ENCODE results near the gene CERS4.
"Not testable (repeated sequence)": the region's sequence is repeated elsewhere in the genome, so short reads cannot be mapped to it uniquely, and the experiment has no call there.

CERS4 gene

DNA sequence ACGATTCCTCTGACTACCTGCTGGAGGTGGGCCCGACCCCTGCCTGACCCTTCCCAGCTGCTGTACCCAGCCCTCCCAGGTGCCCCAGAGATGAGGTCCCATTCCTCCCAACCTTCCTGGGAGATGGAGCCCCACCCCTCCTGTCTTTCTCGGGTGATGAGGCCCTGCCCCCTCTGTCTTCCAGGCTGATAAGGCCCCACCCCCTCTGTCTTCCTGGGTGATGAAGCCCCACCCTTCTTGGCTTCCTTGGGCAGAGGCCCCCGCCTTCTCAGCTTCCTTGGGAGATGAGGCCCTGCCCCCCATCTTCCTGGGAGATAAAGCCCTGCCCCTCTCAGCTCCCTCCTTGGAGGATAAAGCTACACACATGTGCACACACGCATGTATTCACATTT lies 47.9 kb downstream of the CERS4 start:
- DNase-seq (ENCODE audit: insufficient read length, low spot score) (no peak), FAIRE-seq (no peak)
- TF ChIP-seq POLR2A (IDR thresholded peaks at IDR 0.05; ENCODE audit: low read depth, low read length) = no peak

DNA sequence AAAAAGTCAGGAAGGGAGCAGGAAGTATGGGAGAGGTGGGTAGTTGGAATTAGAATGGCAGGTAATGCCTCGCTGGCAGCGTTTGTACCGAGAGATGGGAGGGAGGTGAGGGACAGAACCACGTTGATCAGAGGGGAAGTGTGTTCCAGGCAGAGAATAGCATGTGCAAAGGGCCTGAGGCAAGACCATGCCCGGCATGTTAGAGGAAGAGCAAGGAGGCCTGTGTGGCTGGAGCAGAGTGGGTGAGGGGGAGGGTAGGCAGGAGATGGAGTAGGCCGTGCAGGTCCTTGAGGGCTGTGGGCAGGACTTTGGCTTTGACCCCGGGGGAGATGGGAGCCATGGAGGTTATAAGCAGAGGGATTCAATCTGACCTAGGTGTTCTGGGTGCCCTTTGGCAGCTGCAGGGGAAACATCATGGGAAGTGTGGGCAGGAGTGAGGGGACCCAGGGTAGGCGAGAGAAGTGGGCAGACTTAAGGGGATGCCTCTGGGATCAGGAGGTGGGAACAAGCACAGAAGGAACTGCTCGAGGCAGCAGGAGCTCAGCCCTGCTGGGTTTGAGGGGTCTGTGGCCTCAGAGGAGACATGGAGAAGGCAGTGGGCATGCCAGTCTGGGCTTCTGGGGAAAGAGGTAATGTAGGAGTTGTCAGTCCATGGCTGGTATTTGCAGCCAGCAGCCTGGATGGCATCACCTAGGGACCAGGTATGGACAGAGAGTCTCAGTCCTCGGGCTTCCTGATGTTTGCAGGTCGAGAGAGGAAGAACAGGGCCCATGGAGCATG lies 50.2 kb downstream of the CERS4 start:
- TF ChIP-seq POLR2A (IDR thresholded peaks at IDR 0.05; ENCODE audit: low read depth, low read length) = no peak
- DNase-seq (ENCODE audit: insufficient read length, low spot score) (no peak), FAIRE-seq (no peak)

DNA sequence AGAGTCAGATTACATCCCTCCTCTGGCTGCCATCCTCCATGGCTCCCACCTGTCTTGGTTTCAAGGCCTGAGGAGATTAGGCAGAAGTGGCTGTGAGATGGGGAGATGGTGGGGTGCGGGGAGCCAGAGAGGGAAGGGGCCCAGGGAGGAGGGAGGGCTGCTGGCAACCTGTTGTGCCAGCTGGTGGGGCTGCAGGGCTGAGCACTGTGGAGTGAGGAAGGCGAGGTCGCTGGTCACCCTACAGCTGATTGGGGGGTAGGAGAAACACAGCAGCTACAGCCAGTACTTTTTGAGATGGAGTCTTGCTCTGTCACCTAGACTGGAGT lies 50.7 kb downstream of the CERS4 start:
- TF ChIP-seq POLR2A (IDR thresholded peaks at IDR 0.05; ENCODE audit: low read depth, low read length) = no peak
- DNase-seq (ENCODE audit: insufficient read length, low spot score) (no peak), FAIRE-seq (no peak)

- FAIRE-seq = no peak
- TF ChIP-seq POLR2A (IDR thresholded peaks at IDR 0.05; ENCODE audit: low read depth, low read length) = no peak
Observed at GRCh38 chr19:8261347-8261746, 52.2 kb downstream of the CERS4 start.

DNA sequence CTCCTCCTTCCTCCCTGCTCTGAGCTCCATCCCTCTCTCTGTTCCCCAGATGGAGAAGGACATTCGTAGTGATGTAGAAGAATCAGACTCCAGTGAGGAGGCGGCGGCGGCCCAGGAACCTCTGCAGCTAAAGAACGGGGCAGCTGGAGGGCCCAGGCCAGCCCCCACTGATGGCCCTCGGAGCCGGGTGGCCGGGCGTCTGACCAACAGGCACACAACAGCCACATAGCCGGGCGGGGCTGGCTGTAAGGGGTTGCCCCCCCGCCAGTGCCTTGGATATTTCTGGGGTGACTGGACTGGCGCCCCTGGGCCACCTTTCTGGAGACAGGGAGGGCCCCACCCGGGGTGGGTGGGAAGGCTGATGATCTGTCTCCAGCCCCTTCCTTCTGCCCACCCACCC lies 52.7 kb downstream of the CERS4 start:
- FAIRE-seq = no peak
- no peak for TF ChIP-seq POLR2A (IDR thresholded peaks at IDR 0.05; ENCODE audit: low read depth, low read length)

More at GRCh38 chr19:8261347-8261746, 52.2 kb downstream of the CERS4 start:
- no peak for DNase-seq (ENCODE audit: insufficient read length, low spot score)

GRCh38 chr19:8262431-8262830 lies 53.3 kb downstream of the CERS4 start:
- FAIRE-seq (no peak), DNase-seq (ENCODE audit: insufficient read length, low spot score) (no peak)
- no peak for TF ChIP-seq POLR2A (IDR thresholded peaks at IDR 0.05; ENCODE audit: low read depth, low read length)

More for the DNA sequence above, 52.7 kb downstream of the CERS4 start:
- no peak for DNase-seq (ENCODE audit: insufficient read length, low spot score)

DNA sequence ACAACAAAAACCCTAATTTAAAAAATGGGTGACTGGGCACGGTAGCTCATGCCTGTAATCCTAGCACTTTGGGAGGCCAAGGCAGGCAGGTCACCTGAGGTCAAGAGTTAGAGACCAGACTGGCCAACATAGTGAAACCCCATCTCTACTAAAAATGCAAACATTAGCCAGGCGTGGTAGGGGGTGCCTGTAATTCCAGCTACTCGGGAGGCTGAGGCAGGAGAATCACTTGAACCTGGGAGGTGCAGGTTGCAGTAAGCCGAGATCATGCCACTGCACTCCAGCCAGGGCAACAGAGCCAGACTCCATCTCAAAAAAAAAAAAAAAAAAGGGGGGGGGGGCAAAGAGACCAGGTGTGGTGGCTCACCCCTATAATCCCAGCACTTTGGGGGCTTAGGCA lies 55.1 kb downstream of the CERS4 start:
- DNase-seq (ENCODE audit: insufficient read length, low spot score); FAIRE-seq: not testable (repeated sequence)

DNA sequence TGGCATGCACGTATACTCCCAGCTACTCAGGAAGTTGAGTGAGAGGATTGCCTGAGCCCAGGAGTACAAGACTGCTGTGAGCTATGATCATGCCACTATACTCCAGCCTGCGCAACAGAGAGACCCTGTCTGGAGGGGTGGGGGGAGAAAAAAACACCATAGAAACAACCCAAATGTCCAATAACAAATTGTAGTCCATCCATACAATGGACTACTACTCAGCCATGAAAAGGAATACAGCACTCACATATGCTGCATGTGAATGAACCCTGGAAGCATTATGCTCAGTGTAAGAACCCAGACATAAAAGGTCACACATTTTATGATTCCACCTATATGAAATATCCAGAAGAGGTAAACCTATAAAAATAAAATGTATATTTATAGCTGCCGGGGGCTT lies 56.7 kb downstream of the CERS4 start:
- FAIRE-seq = no peak
- TF ChIP-seq POLR2A (IDR thresholded peaks at IDR 0.05; ENCODE audit: low read depth, low read length) = no peak
- DNase-seq (ENCODE audit: insufficient read length, low spot score) = no peak

GRCh38 chr19:8269724-8270123 lies 60.6 kb downstream of the CERS4 start:
- FAIRE-seq (no peak), DNase-seq (ENCODE audit: insufficient read length, low spot score) (no peak)
- TF ChIP-seq POLR2A (IDR thresholded peaks at IDR 0.05; ENCODE audit: low read depth, low read length) = no peak

DNA sequence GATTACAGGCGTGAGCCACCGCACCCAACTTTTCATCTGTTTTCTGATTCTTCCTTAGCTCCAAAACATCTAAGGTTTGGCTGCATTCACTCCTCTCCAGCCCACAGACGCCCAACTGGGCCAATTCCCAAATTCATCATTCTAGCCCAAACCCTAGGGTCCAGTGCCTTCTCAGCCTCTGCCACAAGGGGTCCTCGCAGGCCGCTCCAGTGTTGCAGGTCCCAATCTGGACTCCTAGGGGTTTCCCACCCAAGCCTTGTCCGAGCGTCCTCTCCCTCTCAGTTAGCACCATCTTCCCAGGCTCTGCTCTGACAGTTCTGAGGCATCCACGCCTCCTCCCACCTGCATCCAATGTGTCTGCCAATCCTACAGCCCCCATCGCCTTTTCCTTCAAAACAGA lies 67.3 kb downstream of the CERS4 start:
- DNase-seq (ENCODE audit: insufficient read length, low spot score); FAIRE-seq: not testable (repeated sequence)

GRCh38 chr19:8291337-8291736 lies 82.2 kb downstream of the CERS4 start:
- DNase-seq (ENCODE audit: insufficient read length, low spot score); FAIRE-seq: not testable (repeated sequence)

GRCh38 chr19:8302357-8302691 lies 93.2 kb downstream of the CERS4 start:
- TF ChIP-seq POLR2A (IDR thresholded peaks at IDR 0.05; ENCODE audit: low read depth, low read length) = no peak
- DNase-seq (ENCODE audit: insufficient read length, low spot score) = no peak
- no peak for FAIRE-seq

- TF ChIP-seq POLR2A (IDR thresholded peaks at IDR 0.05; ENCODE audit: low read depth, low read length) = no peak
- no peak for DNase-seq (ENCODE audit: insufficient read length, low spot score)
- no peak for FAIRE-seq
Observed at GRCh38 chr19:8302734-8303133, 93.6 kb downstream of the CERS4 start.

DNA sequence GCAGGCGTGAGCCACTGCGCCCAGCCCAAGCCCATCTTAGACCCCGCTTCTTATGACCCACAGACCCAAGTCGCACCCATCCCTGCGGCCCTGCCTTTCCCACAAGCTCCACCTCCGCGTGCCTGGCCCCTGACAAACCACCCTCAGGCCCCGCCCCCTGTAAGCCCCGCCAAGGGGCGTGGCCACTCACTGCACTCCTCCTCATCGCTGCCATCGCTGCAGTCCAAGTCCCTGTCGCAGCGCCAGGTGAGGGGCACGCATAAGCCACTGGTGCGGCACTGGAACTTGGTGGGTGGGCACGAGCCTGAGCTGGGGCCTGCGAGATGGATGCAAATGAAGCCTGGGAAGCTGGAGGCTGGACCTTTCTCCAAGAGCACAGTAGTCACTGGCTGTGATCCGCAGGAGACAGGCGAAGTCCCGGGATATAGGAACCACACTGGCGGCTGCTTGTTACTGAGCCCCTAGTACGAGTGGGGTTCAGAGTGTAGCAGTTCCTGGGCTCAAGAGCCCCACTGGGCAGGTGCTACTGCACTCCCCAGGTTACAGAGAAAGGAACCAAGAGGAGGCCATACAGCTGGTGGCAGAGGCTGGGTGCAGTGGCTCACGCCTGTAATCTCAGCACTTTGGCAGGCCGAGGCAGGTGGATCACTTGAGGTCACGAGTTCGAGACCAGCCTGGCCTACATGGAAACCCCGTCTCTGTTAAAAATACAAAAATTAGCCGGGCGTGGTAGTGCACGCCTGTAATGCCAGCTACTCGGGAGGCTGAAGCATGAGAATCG lies 95.9 kb downstream of the CERS4 start:
- no peak for FAIRE-seq
- TF ChIP-seq POLR2A (IDR thresholded peaks at IDR 0.05; ENCODE audit: low read depth, low read length) = no peak
- no peak for DNase-seq (ENCODE audit: insufficient read length, low spot score)

GRCh38 chr19:8305798-8306197 lies 96.6 kb downstream of the CERS4 start:
- DNase-seq (ENCODE audit: insufficient read length, low spot score) (no peak), FAIRE-seq (no peak)
- TF ChIP-seq POLR2A (IDR thresholded peaks at IDR 0.05; ENCODE audit: low read depth, low read length) = no peak
